SK-N-SH (cell line): ENCODE results near the gene MEIG1. TPM values are rescaled to one million over a fixed set of nuclear protein-coding genes. Genes with fewer than 3 reads are reported as not detected.

Experiments used
- CTCF ChIA-PET: fragments of 300-600, 350-600 bp; formaldehyde crosslinking; extraction: SDS; loops from one replicate; lab custom pipeline; 2021; lab: Yijun Ruan, JAX
- POLR2A ChIA-PET: fragments of 350-600 bp; sonication (Branson Sonifier 250); formaldehyde crosslinking; extraction: SDS; loops from one replicate; lab custom pipeline; 2020; ENCODE audit warnings: antibody characterized with exemption, inconsistent platforms; lab: Yijun Ruan, JAX
- DNase-seq: peaks from one replicate; pipeline ENCODE4 v3.0.0; 2012
- H2AFZ ChIP-seq: fragments of 200-600 bp; sonication (generic); 2 replicates; pipeline ENCODE4 v1.8.1; 2016; ENCODE audit warnings: antibody characterized with exemption, mild to moderate bottlenecking, low read depth
- H3F3A ChIP-seq: fragments of 200-600 bp; sonication (generic); replicated peaks from 2 replicates; pipeline ENCODE3; 2016; ENCODE audit warnings: antibody characterized with exemption, mild to moderate bottlenecking; ENCODE audit not compliant: insufficient read depth
- H3K27ac ChIP-seq, 2 experiments: fragments of 200-500 bp in 1 of 2; fragments of 200-600 bp in 1 of 2; sonication (Bioruptor generic) in 1 of 2; sonication (generic), shearing (Covaris generic) in 1 of 2; 2 replicates each; pipeline versions ENCODE4 v1.5.1 to v1.6.1; 2014 to 2016; ENCODE audit warnings: low read depth in 2 of 2, inconsistent platforms in 1 of 2, low read length in 1 of 2, mild to moderate bottlenecking in 1 of 2, mixed read lengths in 1 of 2
- H3K27me3 ChIP-seq: fragments of 200-600 bp; sonication (generic), shearing (Covaris generic); 2 replicates; pipeline ENCODE4 v1.6.1; 2016; ENCODE audit warnings: mixed run types; ENCODE audit not compliant: insufficient read depth
- H3K36me3 ChIP-seq, 2 experiments: fragments of 200-500 bp in 1 of 2; fragments of 200-600 bp in 1 of 2; sonication (Bioruptor generic) in 1 of 2; sonication (generic) in 1 of 2; replicated peaks in 1 of 2; 2 replicates each; pipeline versions ENCODE3 to v1.5.1; 2014 to 2016; ENCODE audit warnings: low read length in 1 of 2, mild to moderate bottlenecking in 1 of 2; ENCODE audit not compliant: insufficient read depth in 2 of 2, control insufficient read depth in 1 of 2
- H3K4me1 ChIP-seq, 2 experiments: fragments of 200-500 bp in 1 of 2; fragments of 200-600 bp in 1 of 2; sonication (Bioruptor generic) in 1 of 2; sonication (generic), shearing (Covaris generic) in 1 of 2; 2 replicates each; pipeline versions ENCODE4 v1.5.1 to v1.6.1; 2014 to 2016; ENCODE audit warnings: low read depth in 1 of 2, low read length in 1 of 2, mixed run types in 1 of 2; ENCODE audit not compliant: insufficient read depth in 2 of 2, control insufficient read depth in 1 of 2
- H3K4me2 ChIP-seq: fragments of 200-600 bp; sonication (generic), shearing (Covaris generic); 2 replicates; pipeline ENCODE4 v1.6.1; 2017; ENCODE audit warnings: mixed run types
- H3K4me3 ChIP-seq, 2 experiments: fragments of 200-500 bp in 1 of 2; fragments of 200-600 bp in 1 of 2; sonication (Bioruptor generic) in 1 of 2; sonication (generic), shearing (Covaris generic) in 1 of 2; 2 replicates each; pipeline versions ENCODE4 v1.5.1 to v1.8.1; 2014 to 2016; ENCODE audit warnings: low read depth in 2 of 2, inconsistent platforms in 1 of 2, low read length in 1 of 2, mild to moderate bottlenecking in 1 of 2, mixed read lengths in 1 of 2, moderate library complexity in 1 of 2
- H3K79me2 ChIP-seq: fragments of 200-600 bp; sonication (generic); 2 replicates; pipeline ENCODE4 v1.8.1; 2017; ENCODE audit warnings: mild to moderate bottlenecking; ENCODE audit not compliant: insufficient read depth
- H3K9ac ChIP-seq: fragments of 200-600 bp; sonication (generic); 2 replicates; pipeline ENCODE4 v1.6.1; 2017; ENCODE audit warnings: mixed run types
- H3K9me2 ChIP-seq: fragments of 200-600 bp; sonication (generic); 2 replicates; pipeline ENCODE4 v1.6.1; 2017; ENCODE audit warnings: mixed run types
- H3K9me3 ChIP-seq: fragments of 200-600 bp; sonication (generic); 2 replicates; pipeline ENCODE4 v1.6.1; 2017; ENCODE audit warnings: mixed run types, mild to moderate bottlenecking, moderate library complexity
- H4K20me1 ChIP-seq: fragments of 200-600 bp; sonication (generic); 2 replicates; pipeline ENCODE4 v1.6.1; 2017; ENCODE audit warnings: mild to moderate bottlenecking, mixed run types; ENCODE audit not compliant: insufficient read depth
- CHD2 ChIP-seq: fragments of 150-350 bp; IDR thresholded peaks from 2 replicates; pipeline ENCODE4 v1.6.1; 2018; ENCODE audit warnings: low read length; ENCODE audit not compliant: partially characterized antibody
- EP300 ChIP-seq, 2 experiments: IDR thresholded peaks; 2 replicates each; pipeline versions ENCODE4 v1.4.0 to v1.6.1; 2012; ENCODE audit warnings: borderline replicate concordance in 1 of 2, low read depth in 1 of 2, low read length in 1 of 2
- EZH2phosphoT487 ChIP-seq: fragments of 200-600 bp; sonication (generic); IDR thresholded peaks from 2 replicates; pipeline ENCODE4 v1.6.1; 2017; ENCODE audit warnings: low read depth, mixed run types, mild to moderate bottlenecking, antibody characterized with exemption, moderate library complexity, borderline replicate concordance
- FOXM1 ChIP-seq: IDR thresholded peaks from 2 replicates; pipeline ENCODE4 v1.4.0; 2012; ENCODE audit warnings: low read depth, mild to moderate bottlenecking
- GATA2 ChIP-seq: sonication (generic); formaldehyde crosslinking; IDR thresholded peaks from 2 replicates; pipeline ENCODE4 v1.5.0; 2020; ENCODE audit warnings: mild to moderate bottlenecking, missing genetic modification reagents
- JUND ChIP-seq: IDR thresholded peaks from 2 replicates; pipeline ENCODE4 v1.4.0; 2012
- NFIC ChIP-seq: IDR thresholded peaks from 2 replicates; pipeline ENCODE4 v1.4.0; 2012; ENCODE audit warnings: borderline replicate concordance
- NRF1 ChIP-seq: IDR thresholded peaks from 2 replicates; pipeline ENCODE4 v1.6.1; 2012; ENCODE audit warnings: low read depth, mild to moderate bottlenecking, low read length
- POLR2AphosphoS5 ChIP-seq: IDR thresholded peaks from 2 replicates; pipeline ENCODE4 v1.6.1; 2012; ENCODE audit warnings: low read depth, low read length
- RCOR1 ChIP-seq: fragments of 150-350 bp; IDR thresholded peaks from 2 replicates; pipeline ENCODE4 v1.6.1; 2017; ENCODE audit warnings: antibody characterized with exemption, low read length
- RFX5 ChIP-seq: IDR thresholded peaks from 2 replicates; pipeline ENCODE4 v1.6.1; 2012; ENCODE audit warnings: mild to moderate bottlenecking, improper control_type of control experiment, low read length
- SMC3 ChIP-seq: IDR thresholded peaks from 2 replicates; pipeline ENCODE4 v1.6.1; 2012; ENCODE audit warnings: low read depth, low read length, improper control_type of control experiment
- TAF1 ChIP-seq: IDR thresholded peaks from 2 replicates; pipeline ENCODE4 v1.6.1; 2012; ENCODE audit warnings: low read depth, mild to moderate bottlenecking, low read length, moderate library complexity, borderline replicate concordance
- TCF12 ChIP-seq: IDR thresholded peaks from 2 replicates; pipeline ENCODE4 v1.4.0; 2012
- YY1 ChIP-seq: IDR thresholded peaks from 2 replicates; pipeline ENCODE4 v1.4.0; 2012; ENCODE audit warnings: low read depth, mild to moderate bottlenecking
- WGBS: methylation state at CpG from one replicate; pipeline ENCODE4 v1.1.6; 2017; ENCODE audit warnings: low lambda C conversion rate; 5-methylcytosine and 5-hydroxymethylcytosine counted together
- polyA plus RNA-seq, 3 experiments: library from polyadenylated mRNA; depleted of rRNA; stranded (reverse); fragments of >200 nt; gene quantifications; 2 replicates each; pipeline ENCODE4 v1.2.3, GENCODE V29; 2012
- TF ChIP-seq, protein P1 (sequence below): IDR thresholded peaks from 2 replicates; pipeline ENCODE4 v1.4.0; 2012; ENCODE audit warnings: low read depth, borderline replicate concordance
- TF ChIP-seq, protein P2 (sequence below): fragments of 150-350 bp; IDR thresholded peaks from 2 replicates; pipeline ENCODE4 v1.6.1; 2017; ENCODE audit warnings: antibody characterized with exemption, low read length, low read depth, borderline replicate concordance
- TF ChIP-seq, protein P3 (sequence below): fragments of 200-600 bp; sonication (generic); IDR thresholded peaks from 2 replicates; pipeline ENCODE4 v1.6.1; 2017; ENCODE audit warnings: antibody characterized with exemption, mild to moderate bottlenecking, moderate library complexity
- TF ChIP-seq, protein P4 (sequence below): IDR thresholded peaks from 2 replicates; pipeline ENCODE4; 2012
- TF ChIP-seq, protein P5 (sequence below): IDR thresholded peaks from 2 replicates; pipeline ENCODE4 v1.6.1; 2012; ENCODE audit warnings: mild to moderate bottlenecking, low read depth, low read length, moderate library complexity

Gene MEIG1
- polyA plus RNA-seq, 1 of the 3 experiments (the other 2 are of a cell fraction): 0.43 TPM

DNA sequence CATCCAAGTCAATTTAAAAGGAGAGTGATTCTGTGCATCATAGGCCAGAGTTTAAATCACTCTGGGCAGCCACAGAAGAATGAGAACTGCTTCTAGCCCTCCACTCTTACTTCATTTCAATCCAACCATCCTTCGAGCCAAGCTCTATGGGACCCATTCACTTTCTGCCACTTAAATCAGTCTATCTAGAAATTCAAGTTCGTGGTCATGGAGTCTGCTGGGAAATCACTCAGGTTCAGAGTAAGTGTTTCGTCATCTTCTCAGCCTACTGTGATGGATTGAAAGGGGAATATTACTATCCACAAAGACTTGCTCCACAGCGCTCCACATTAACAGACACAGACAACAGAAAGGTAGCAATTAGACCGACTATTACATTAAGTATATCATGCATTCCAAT lies 9.9 kb upstream of the MEIG1 start:
- CTCF ChIA-PET: no interaction called here
- Histone ChIP-seq H3K36me3 (peaks cover 4 to 35% of the 10 kb centered on the region in 2 experiments), H3K9ac (no peak overlapping the region)

More for the DNA sequence above, 9.9 kb upstream of the MEIG1 start:
- Histone ChIP-seq H3K27me3 (no peaks in the 10 kb centered on the region), H3K79me2 (peaks cover 67% of the 10 kb centered on the region), H2AFZ (no peak overlapping the region), H3K4me3 (no peak overlapping the region), H3K27ac (no peak overlapping the region), H3K9me2 (no peaks in the 10 kb centered on the region), H3K4me2 (no peak overlapping the region), H3F3A (peaks cover 6% of the 10 kb centered on the region), H4K20me1 (no peaks in the 10 kb centered on the region), H3K4me1 (peaks cover 0 to 7% of the 10 kb centered on the region in 2 experiments; a peak in 1 of 4 replicates)
- POLR2A ChIA-PET: no interaction called here
- DNase-seq: no peak
- 97% methylated on average over 5 of the region's 5 CpGs for WGBS
- TF ChIP-seq RCOR1: no peak
- no peak for TF ChIP-seq TCF12
- no peak for TF ChIP-seq JUND
- TF ChIP-seq NRF1: no peak
- no peak for TF ChIP-seq TAF1
- no peak for TF ChIP-seq RFX5
- TF ChIP-seq FOXM1: no peak
- no peak for TF ChIP-seq GATA2 (CRISPR knock-in tag)
- TF ChIP-seq NFIC: no peak
- TF ChIP-seq, protein P1, sequence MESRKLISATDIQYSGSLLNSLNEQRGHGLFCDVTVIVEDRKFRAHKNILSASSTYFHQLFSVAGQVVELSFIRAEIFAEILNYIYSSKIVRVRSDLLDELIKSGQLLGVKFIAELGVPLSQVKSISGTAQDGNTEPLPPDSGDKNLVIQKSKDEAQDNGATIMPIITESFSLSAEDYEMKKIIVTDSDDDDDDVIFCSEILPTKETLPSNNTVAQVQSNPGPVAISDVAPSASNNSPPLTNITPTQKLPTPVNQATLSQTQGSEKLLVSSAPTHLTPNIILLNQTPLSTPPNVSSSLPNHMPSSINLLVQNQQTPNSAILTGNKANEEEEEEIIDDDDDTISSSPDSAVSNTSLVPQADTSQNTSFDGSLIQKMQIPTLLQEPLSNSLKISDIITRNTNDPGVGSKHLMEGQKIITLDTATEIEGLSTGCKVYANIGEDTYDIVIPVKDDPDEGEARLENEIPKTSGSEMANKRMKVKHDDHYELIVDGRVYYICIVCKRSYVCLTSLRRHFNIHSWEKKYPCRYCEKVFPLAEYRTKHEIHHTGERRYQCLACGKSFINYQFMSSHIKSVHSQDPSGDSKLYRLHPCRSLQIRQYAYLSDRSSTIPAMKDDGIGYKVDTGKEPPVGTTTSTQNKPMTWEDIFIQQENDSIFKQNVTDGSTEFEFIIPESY: no peak
- TF ChIP-seq CHD2: no peak
- TF ChIP-seq, protein P2, sequence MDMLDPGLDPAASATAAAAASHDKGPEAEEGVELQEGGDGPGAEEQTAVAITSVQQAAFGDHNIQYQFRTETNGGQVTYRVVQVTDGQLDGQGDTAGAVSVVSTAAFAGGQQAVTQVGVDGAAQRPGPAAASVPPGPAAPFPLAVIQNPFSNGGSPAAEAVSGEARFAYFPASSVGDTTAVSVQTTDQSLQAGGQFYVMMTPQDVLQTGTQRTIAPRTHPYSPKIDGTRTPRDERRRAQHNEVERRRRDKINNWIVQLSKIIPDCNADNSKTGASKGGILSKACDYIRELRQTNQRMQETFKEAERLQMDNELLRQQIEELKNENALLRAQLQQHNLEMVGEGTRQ: no peak
- TF ChIP-seq SMC3: no peak
- TF ChIP-seq EZH2phosphoT487: no peak
- TF ChIP-seq, protein P3, sequence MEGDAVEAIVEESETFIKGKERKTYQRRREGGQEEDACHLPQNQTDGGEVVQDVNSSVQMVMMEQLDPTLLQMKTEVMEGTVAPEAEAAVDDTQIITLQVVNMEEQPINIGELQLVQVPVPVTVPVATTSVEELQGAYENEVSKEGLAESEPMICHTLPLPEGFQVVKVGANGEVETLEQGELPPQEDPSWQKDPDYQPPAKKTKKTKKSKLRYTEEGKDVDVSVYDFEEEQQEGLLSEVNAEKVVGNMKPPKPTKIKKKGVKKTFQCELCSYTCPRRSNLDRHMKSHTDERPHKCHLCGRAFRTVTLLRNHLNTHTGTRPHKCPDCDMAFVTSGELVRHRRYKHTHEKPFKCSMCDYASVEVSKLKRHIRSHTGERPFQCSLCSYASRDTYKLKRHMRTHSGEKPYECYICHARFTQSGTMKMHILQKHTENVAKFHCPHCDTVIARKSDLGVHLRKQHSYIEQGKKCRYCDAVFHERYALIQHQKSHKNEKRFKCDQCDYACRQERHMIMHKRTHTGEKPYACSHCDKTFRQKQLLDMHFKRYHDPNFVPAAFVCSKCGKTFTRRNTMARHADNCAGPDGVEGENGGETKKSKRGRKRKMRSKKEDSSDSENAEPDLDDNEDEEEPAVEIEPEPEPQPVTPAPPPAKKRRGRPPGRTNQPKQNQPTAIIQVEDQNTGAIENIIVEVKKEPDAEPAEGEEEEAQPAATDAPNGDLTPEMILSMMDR: no peak
- no peak for TF ChIP-seq YY1
- TF ChIP-seq EP300 (IDR thresholded peaks at IDR 0.05; ENCODE audit: borderline replicate concordance in 1 of 2, low read depth in 1 of 2, low read length in 1 of 2): no peak
- TF ChIP-seq, protein P4, sequence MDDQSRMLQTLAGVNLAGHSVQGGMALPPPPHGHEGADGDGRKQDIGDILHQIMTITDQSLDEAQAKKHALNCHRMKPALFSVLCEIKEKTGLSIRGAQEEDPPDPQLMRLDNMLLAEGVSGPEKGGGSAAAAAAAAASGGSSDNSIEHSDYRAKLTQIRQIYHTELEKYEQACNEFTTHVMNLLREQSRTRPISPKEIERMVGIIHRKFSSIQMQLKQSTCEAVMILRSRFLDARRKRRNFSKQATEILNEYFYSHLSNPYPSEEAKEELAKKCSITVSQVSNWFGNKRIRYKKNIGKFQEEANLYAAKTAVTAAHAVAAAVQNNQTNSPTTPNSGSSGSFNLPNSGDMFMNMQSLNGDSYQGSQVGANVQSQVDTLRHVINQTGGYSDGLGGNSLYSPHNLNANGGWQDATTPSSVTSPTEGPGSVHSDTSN: no peak
- TF ChIP-seq, protein P5, sequence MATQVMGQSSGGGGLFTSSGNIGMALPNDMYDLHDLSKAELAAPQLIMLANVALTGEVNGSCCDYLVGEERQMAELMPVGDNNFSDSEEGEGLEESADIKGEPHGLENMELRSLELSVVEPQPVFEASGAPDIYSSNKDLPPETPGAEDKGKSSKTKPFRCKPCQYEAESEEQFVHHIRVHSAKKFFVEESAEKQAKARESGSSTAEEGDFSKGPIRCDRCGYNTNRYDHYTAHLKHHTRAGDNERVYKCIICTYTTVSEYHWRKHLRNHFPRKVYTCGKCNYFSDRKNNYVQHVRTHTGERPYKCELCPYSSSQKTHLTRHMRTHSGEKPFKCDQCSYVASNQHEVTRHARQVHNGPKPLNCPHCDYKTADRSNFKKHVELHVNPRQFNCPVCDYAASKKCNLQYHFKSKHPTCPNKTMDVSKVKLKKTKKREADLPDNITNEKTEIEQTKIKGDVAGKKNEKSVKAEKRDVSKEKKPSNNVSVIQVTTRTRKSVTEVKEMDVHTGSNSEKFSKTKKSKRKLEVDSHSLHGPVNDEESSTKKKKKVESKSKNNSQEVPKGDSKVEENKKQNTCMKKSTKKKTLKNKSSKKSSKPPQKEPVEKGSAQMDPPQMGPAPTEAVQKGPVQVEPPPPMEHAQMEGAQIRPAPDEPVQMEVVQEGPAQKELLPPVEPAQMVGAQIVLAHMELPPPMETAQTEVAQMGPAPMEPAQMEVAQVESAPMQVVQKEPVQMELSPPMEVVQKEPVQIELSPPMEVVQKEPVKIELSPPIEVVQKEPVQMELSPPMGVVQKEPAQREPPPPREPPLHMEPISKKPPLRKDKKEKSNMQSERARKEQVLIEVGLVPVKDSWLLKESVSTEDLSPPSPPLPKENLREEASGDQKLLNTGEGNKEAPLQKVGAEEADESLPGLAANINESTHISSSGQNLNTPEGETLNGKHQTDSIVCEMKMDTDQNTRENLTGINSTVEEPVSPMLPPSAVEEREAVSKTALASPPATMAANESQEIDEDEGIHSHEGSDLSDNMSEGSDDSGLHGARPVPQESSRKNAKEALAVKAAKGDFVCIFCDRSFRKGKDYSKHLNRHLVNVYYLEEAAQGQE: no peak
- no peak for TF ChIP-seq POLR2AphosphoS5
- TF ChIP-seq, all 33 proteins: peak for 0
- H3K9me3 ChIP-seq: no peaks in the 10 kb centered on the region
